CD4-positive, alpha-beta T cell (primary cell): ENCODE results near the gene UBL5. TPM values are rescaled to one million over a fixed set of nuclear protein-coding genes. Genes with fewer than 3 reads are reported as not detected.

Source experiments
- ATAC-seq: fragments of 200-7000 bp; cut with Tn5 transposase; one replicate; pipeline ENCODE4 v1.10.0; 2022; ENCODE audit warnings: mild to moderate bottlenecking; ENCODE audit not compliant: poor library complexity
- CTCF ChIA-PET: fragments of 350-600 bp; sonication (Branson Sonifier 250); formaldehyde crosslinking; loops from one replicate; lab custom pipeline; 2021; ENCODE audit warnings: antibody characterized with exemption, inconsistent platforms; lab: Charles Lee
- POLR2A ChIA-PET: fragments of 350-600 bp; sonication (Branson Sonifier 250); formaldehyde crosslinking; loops from one replicate; lab custom pipeline; 2021; ENCODE audit warnings: antibody characterized with exemption, inconsistent platforms; lab: Charles Lee
- DNase-seq, 14 experiments: peaks; one replicate each; pipeline ENCODE4 v3.0.0-alpha.2; 2013 to 2020; ENCODE audit warnings: mixed read lengths in 2 of 14
- H3K27ac ChIP-seq, 2 donors: one replicate each; pipeline versions ENCODE4 v1.5.1 to v1.7.0; 2013; ENCODE audit warnings: low read length in 2 of 2, low read depth in 1 of 2, mild to moderate bottlenecking in 1 of 2
- H3K27me3 ChIP-seq, 2 experiments: 1 replicate in 1 of 2; 2 replicates in 1 of 2; pipeline versions ENCODE4 v1.6.1 to v1.7.0; 2013; ENCODE audit warnings: low read length in 2 of 2, control low read depth in 1 of 2, mild to moderate bottlenecking in 1 of 2, moderate library complexity in 1 of 2; ENCODE audit not compliant: insufficient read depth in 2 of 2, control insufficient read depth in 1 of 2
- H3K36me3 ChIP-seq: one replicate; pipeline ENCODE4 v1.6.1; 2013; ENCODE audit warnings: low read length, control low read depth; ENCODE audit not compliant: insufficient read depth
- H3K4me1 ChIP-seq: one replicate; pipeline ENCODE4 v1.6.1; 2013; ENCODE audit warnings: low read length, control low read depth; ENCODE audit not compliant: insufficient read depth
- H3K4me3 ChIP-seq: one replicate; pipeline ENCODE4 v1.5.1; 2013; ENCODE audit warnings: mild to moderate bottlenecking, low read length, moderate library complexity
- H3K9me3 ChIP-seq, 2 experiments: 1 replicate in 1 of 2; 2 replicates in 1 of 2; pipeline versions ENCODE4 v1.6.1 to v1.7.0; 2013; ENCODE audit warnings: low read length in 2 of 2, mild to moderate bottlenecking in 2 of 2, control low read depth in 1 of 2, moderate library complexity in 1 of 2; ENCODE audit not compliant: control insufficient read depth in 1 of 2, insufficient read depth in 1 of 2
- H3K27ac Mint-ChIP-seq: one replicate; pipeline ENCODE4 v1.8.0; 2020; ENCODE audit warnings: mixed read lengths
- H3K27me3 Mint-ChIP-seq: one replicate; pipeline ENCODE4 v1.8.0; 2021; ENCODE audit warnings: mixed read lengths
- H3K36me3 Mint-ChIP-seq: one replicate; pipeline ENCODE4 v1.8.0; 2021; ENCODE audit warnings: low read depth, mixed read lengths
- H3K4me1 Mint-ChIP-seq: one replicate; pipeline ENCODE4 v1.8.0; 2021; ENCODE audit warnings: low read depth, mixed read lengths
- H3K4me3 Mint-ChIP-seq: one replicate; pipeline ENCODE4 v1.8.0; 2020; ENCODE audit warnings: mild to moderate bottlenecking, mixed read lengths
- H3K9me3 Mint-ChIP-seq: one replicate; pipeline ENCODE4 v1.8.0; 2020; ENCODE audit warnings: mixed read lengths
- CTCF ChIP-seq: fragments of 200-600 bp; IDR thresholded peaks from one replicate; pipeline ENCODE4 v1.8.0; 2022; ENCODE audit warnings: antibody characterized with exemption, mild to moderate bottlenecking
- intact Hi-C, 2 experiments: fragments of 100-400 bp; cut with DNase I in 1 of 2; cut with micrococcal nuclease in 1 of 2; formaldehyde crosslinking; loops; one replicate each; pipeline versions ENCODE4 v1.15.1 to v1.9.0; 2023 to 2025; cut with DNase I, micrococcal nuclease
- total RNA-seq, 174 experiments: library from RNA in 2 of 174; stranded (reverse) in 2 of 174; gene quantifications; one replicate each; pipeline ENCODE4 v1.2.3 and lab custom pipeline; 2021 to 2026

Gene UBL5
- total RNA-seq, 2 experiments from 2014 or later, result 163 to 165 TPM

- no peaks in the 10 kb centered on the region for H3K27me3 ChIP-seq
- Mint-ChIP-seq H3K4me3 (peak overlapping the region; percentile 76), H3K9me3 (no peaks in the 10 kb centered on the region), H3K27me3 (no peaks in the 10 kb centered on the region), H3K36me3 (peaks cover 2% of the 10 kb centered on the region), H3K4me1 (peaks cover 78% of the 10 kb centered on the region), H3K27ac (peak overlapping the region; percentile 88)
- peak; percentile 54 for ATAC-seq
- no peaks in the 10 kb centered on the region for H3K36me3 ChIP-seq
- peak overlapping the region; percentile 32 for H3K4me3 ChIP-seq
- intact Hi-C loops, result loop anchor here (2.0 kb wide), 3 partner anchors 26 to 52 kb away; partner anchors contain the start of gene PIN1 (in 1 of the 2)
- ChIA-PET POLR2A (interaction anchor here (1.2 to 2.5 kb wide), 2 partner anchors 28 to 35 kb away, joined by 7 to 9 read pairs; partner anchors contain the start of genes PIN1 and UBL5), CTCF (no interaction called here)
- no peak for TF ChIP-seq CTCF
- no peaks in the 10 kb centered on the region for H3K9me3 ChIP-seq
- peak overlapping the region; percentile 48 to 71 for H3K27ac ChIP-seq
- peaks cover 94% of the 10 kb centered on the region for H3K4me1 ChIP-seq
- DNase-seq, result peak in 5 of 14 experiments; percentile 40 to 68 (median 52)
These were observed 35.2 kb downstream of the UBL5 start for GRCh38 chr19:9862938-9863337.

- H3K36me3 ChIP-seq, result no peaks in the 10 kb centered on the region
- H3K27me3 ChIP-seq, result no peaks in the 10 kb centered on the region
- Mint-ChIP-seq H3K9me3 (no peaks in the 10 kb centered on the region), H3K4me1 (peaks cover 70% of the 10 kb centered on the region), H3K27me3 (no peaks in the 10 kb centered on the region), H3K36me3 (no peaks in the 10 kb centered on the region), H3K4me3 (peak overlapping the region; percentile 76), H3K27ac (peak overlapping the region; percentile 88)
- peak overlapping the region; percentile 41 to 71 for H3K27ac ChIP-seq
- ChIA-PET CTCF (no interaction called here), POLR2A (interaction anchor here (0.9 to 2.5 kb wide), 2 partner anchors 29 to 36 kb away, joined by 4 to 7 read pairs; partner anchors contain the start of genes PIN1 and UBL5)
- intact Hi-C loops, result loop anchor here (2.0 kb wide), 4 partner anchors 15 to 51 kb away; partner anchors contain the start of gene PIN1 (in 1 of the 2)
- H3K9me3 ChIP-seq, result no peaks in the 10 kb centered on the region
- no peak for TF ChIP-seq CTCF
- ATAC-seq, result peak; percentile 65
- H3K4me1 ChIP-seq, result peaks cover 85% of the 10 kb centered on the region
- H3K4me3 ChIP-seq, result peak overlapping the region; percentile 32
- DNase-seq, result peak in 9 of 14 experiments; percentile 13 to 57 (median 33)
These were observed 36.0 kb downstream of the UBL5 start for GRCh38 chr19:9863759-9864158.

GRCh38 chr19:9865732-9866501 lies 38.2 kb downstream of the UBL5 start:
- peak in 12 of 14 experiments; percentile 26 to 84 (median 49) for DNase-seq
- CTCF ChIA-PET, result no interaction called here
- Histone ChIP-seq H3K27me3 (no peaks in the 10 kb centered on the region), H3K4me1 (peaks cover 66% of the 10 kb centered on the region), H3K27ac (no peak overlapping the region), H3K9me3 (no peaks in the 10 kb centered on the region), H3K36me3 (no peaks in the 10 kb centered on the region), H3K4me3 (no peak overlapping the region)
- H3K4me3 Mint-ChIP-seq, result peak overlapping the region; percentile 70
- H3K9me3 Mint-ChIP-seq, result no peaks in the 10 kb centered on the region
- peaks cover 56% of the 10 kb centered on the region for H3K4me1 Mint-ChIP-seq
- POLR2A ChIA-PET, result interaction anchor here (0.6 to 4.0 kb wide), 2 partner anchors 8 to 31 kb away, joined by 3 to 27 read pairs; partner anchors contain the start of gene PIN1
- peak overlapping the region; percentile 90 for H3K27ac Mint-ChIP-seq
- no peaks in the 10 kb centered on the region for H3K27me3 Mint-ChIP-seq
- H3K36me3 Mint-ChIP-seq, result no peaks in the 10 kb centered on the region
- intact Hi-C loops, result loop anchor here in 1 of 2 experiments (2.0 kb wide), 1 partner anchor 17 kb away; no protein-coding TSS in a partner anchor
- ATAC-seq, result peak; percentile 78
- no peak for TF ChIP-seq CTCF
